Stimulated activated effector memory CD8-positive, alpha-beta T cell treated with anti-CD3 and anti-CD28 coated beads, Interleukin-12 subunit alpha, Interleukin-12 subunit beta, amount 100 ng/mL, for 72 hours (primary cell): Measurements from ENCODE around the gene DPP6.

Experiments used
- ATAC-seq: fragments of 150-1000 bp; cut with Tn5 transposase; 2 replicates; pipeline ENCODE4 v1.10.0; 2021
- DNase-seq, 2 donors: peaks; one replicate each; pipeline ENCODE4 v3.0.0; 2021 to 2022; ENCODE audit warnings: low spot score in 2 of 2
- H3K27ac Mint-ChIP-seq: one replicate; pipeline ENCODE4 v1.8.0; 2022; ENCODE audit warnings: mild to moderate bottlenecking, mixed read lengths
- H3K36me3 Mint-ChIP-seq: one replicate; pipeline ENCODE4 v1.8.0; 2022; ENCODE audit warnings: mild to moderate bottlenecking, mixed read lengths
- H3K4me1 Mint-ChIP-seq: one replicate; pipeline ENCODE4 v1.8.0; 2022; ENCODE audit warnings: mixed read lengths
- H3K4me3 Mint-ChIP-seq: one replicate; pipeline ENCODE4 v1.8.0; 2022; ENCODE audit warnings: mild to moderate bottlenecking, mixed read lengths
- H3K9me3 Mint-ChIP-seq: one replicate; pipeline ENCODE4 v1.8.0; 2022; ENCODE audit warnings: mixed read lengths

Gene DPP6

GRCh38 chr7:154304740-154305700 is 252.8 kb downstream of the DPP6 start:
- Mint-ChIP-seq H3K4me3 (no peak overlapping the region), H3K9me3 (no peaks in the 10 kb centered on the region), H3K27ac (no peak overlapping the region), H3K4me1 (no peaks in the 10 kb centered on the region), H3K36me3 (no peaks in the 10 kb centered on the region)
- ATAC-seq, result no peak
- DNase-seq, result no peak

DNA sequence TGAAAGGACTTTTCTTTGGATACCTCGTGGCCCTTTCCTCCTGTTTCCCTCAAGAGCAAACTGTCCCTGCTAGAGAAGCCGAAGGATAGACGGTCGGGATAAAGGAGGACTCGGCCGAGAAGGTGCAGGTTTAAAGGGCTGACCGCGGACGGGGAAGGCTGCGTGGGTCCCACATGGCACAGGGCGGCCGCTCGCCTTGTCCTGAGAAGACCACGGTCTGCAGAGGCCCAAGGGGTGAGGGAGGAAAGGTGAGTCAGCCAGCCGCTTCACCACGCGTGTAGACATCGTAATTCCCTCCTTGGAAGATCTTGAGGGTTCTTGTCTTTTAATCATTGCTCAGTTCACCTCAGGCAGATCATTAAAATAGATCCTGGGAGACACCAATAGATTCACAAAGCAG is 253.8 kb downstream of the DPP6 start:
- Mint-ChIP-seq H3K9me3 (no peaks in the 10 kb centered on the region), H3K4me3 (no peak overlapping the region), H3K27ac (no peak overlapping the region), H3K36me3 (no peaks in the 10 kb centered on the region), H3K4me1 (no peaks in the 10 kb centered on the region)
- ATAC-seq, result no peak
- no peak for DNase-seq

GRCh38 chr7:154308928-154309327 is 256.7 kb downstream of the DPP6 start:
- no peak for ATAC-seq
- Mint-ChIP-seq H3K36me3 (no peaks in the 10 kb centered on the region), H3K27ac (no peak overlapping the region), H3K4me3 (no peak overlapping the region), H3K9me3 (peaks cover 5% of the 10 kb centered on the region), H3K4me1 (no peaks in the 10 kb centered on the region)
- no peak for DNase-seq

DNA sequence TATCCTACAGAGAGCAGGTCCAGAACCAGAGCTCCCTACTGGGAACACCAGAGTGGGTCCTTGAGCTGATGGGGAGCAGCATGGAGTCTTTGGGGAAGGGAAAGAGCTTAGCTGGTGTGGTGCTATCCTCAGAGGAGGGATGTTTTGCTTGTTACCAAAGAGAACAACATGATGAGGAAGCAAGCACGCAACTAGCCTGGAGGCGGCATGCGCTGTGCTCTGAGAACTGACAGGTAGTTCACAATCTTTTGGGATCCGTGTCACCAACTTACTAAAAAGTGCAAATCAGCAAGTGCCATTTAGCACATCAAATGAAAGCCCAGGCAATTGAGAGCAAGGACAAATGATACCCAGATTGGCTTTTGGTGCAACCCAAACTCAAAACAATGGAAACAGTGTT is 257.9 kb downstream of the DPP6 start:
- no peaks in the 10 kb centered on the region for H3K4me1 Mint-ChIP-seq
- H3K9me3 Mint-ChIP-seq, result peaks cover 5% of the 10 kb centered on the region
- no peak overlapping the region for H3K4me3 Mint-ChIP-seq
- ATAC-seq, result no peak
- no peak overlapping the region for H3K27ac Mint-ChIP-seq
- DNase-seq, result no peak
- no peaks in the 10 kb centered on the region for H3K36me3 Mint-ChIP-seq

GRCh38 chr7:154324196-154324595 is 272.0 kb downstream of the DPP6 start:
- no peak for ATAC-seq

DNA sequence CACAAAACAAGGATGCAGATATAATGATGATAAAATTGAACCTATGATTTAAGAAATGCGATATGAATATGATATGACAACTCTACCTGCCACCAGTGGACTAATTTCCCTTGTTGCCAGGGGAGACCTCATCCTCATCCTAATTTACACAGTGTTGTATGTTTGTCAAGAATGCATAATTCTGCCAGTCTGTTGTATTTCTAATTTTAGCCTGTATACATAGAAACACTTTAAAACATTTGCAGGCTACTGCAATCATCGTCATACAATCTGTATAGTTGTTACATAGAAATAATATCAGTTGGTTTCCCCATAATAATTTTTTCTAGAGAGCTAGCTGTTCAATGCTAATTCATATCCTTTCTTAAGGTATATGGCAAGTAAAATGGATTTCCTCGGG is 274.2 kb downstream of the DPP6 start:
- Mint-ChIP-seq H3K27ac (no peak overlapping the region), H3K4me1 (no peaks in the 10 kb centered on the region)

More at GRCh38 chr7:154324196-154324595, 272.0 kb downstream of the DPP6 start:
- Mint-ChIP-seq H3K9me3 (peaks cover 15% of the 10 kb centered on the region), H3K4me3 (no peak overlapping the region), H3K36me3 (no peaks in the 10 kb centered on the region), H3K4me1 (no peaks in the 10 kb centered on the region), H3K27ac (no peak overlapping the region)
- DNase-seq, result no peak

GRCh38 chr7:154330318-154330717 is 278.1 kb downstream of the DPP6 start:
- Mint-ChIP-seq H3K27ac (no peak overlapping the region), H3K4me1 (no peaks in the 10 kb centered on the region), H3K36me3 (no peaks in the 10 kb centered on the region), H3K4me3 (no peak overlapping the region), H3K9me3 (peaks cover 16% of the 10 kb centered on the region)
- DNase-seq, result no peak
- ATAC-seq, result no peak

More for the DNA sequence above, 274.2 kb downstream of the DPP6 start:
- DNase-seq (no peak), ATAC-seq (no peak)
- no peak overlapping the region for H3K4me3 Mint-ChIP-seq
- H3K36me3 Mint-ChIP-seq, result no peaks in the 10 kb centered on the region
- H3K9me3 Mint-ChIP-seq, result peaks cover 22% of the 10 kb centered on the region

GRCh38 chr7:154332811-154333580 is 280.8 kb downstream of the DPP6 start:
- H3K4me3 Mint-ChIP-seq, result no peak overlapping the region
- ATAC-seq, result no peak
- no peaks in the 10 kb centered on the region for H3K4me1 Mint-ChIP-seq
- H3K36me3 Mint-ChIP-seq, result no peaks in the 10 kb centered on the region
- peaks cover 15% of the 10 kb centered on the region for H3K9me3 Mint-ChIP-seq
- H3K27ac Mint-ChIP-seq, result no peak overlapping the region
- no peak for DNase-seq

- DNase-seq (no peak), ATAC-seq (no peak)
- no peaks in the 10 kb centered on the region for H3K36me3 Mint-ChIP-seq
- H3K9me3 Mint-ChIP-seq, result peaks cover 8% of the 10 kb centered on the region
- H3K27ac Mint-ChIP-seq, result no peak overlapping the region
- H3K4me3 Mint-ChIP-seq, result no peak overlapping the region
- no peaks in the 10 kb centered on the region for H3K4me1 Mint-ChIP-seq
These were observed 284.1 kb downstream of the DPP6 start for GRCh38 chr7:154336295-154336694.

DNA sequence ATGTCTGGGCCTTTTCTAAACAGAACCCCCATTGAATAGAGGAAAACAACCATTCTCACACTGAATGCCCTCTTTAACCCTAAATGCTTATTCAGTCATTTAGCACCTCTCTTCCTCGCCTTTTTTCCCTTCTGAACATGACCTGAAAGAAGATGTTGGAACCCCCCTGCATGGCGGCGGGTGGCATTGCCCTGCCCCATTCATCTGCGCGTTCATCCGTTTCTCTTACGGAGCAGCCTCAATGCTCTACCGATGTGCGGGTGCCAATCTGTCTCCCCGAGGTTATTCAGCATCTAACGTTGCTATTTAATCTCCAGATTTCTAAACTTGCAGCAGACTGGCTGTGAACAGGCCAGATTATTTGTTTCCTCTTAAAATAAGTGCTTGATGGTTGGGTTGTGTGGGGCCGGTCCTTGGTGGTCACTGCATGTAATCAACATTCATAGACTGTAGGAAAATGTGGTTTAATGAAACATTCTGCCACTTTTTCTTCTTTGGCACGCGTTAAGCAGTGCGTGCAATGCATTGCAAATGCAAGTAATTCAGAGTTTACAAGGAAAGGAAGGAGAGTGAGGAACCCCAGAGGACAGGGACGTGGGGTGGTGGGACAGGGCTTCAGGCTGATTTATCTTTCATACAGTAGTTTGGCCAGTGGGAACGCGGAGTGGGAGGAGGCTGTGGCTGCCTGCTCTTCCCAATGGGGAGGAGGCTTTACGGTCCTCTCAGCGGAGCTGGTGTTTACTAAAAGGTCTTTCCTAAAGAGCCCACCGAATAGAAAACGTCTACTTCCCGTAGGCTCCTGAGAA is 286.7 kb downstream of the DPP6 start:
- ATAC-seq, result no peak
- Mint-ChIP-seq H3K9me3 (peaks cover 8% of the 10 kb centered on the region), H3K27ac (no peak overlapping the region), H3K4me3 (no peak overlapping the region), H3K36me3 (no peaks in the 10 kb centered on the region), H3K4me1 (no peaks in the 10 kb centered on the region)
- DNase-seq, result no peak

- no peaks in the 10 kb centered on the region for H3K36me3 Mint-ChIP-seq
- H3K4me1 Mint-ChIP-seq, result no peaks in the 10 kb centered on the region
- DNase-seq (no peak), ATAC-seq (no peak)
- H3K9me3 Mint-ChIP-seq, result peaks cover 8% of the 10 kb centered on the region
- no peak overlapping the region for H3K27ac Mint-ChIP-seq
- H3K4me3 Mint-ChIP-seq, result no peak overlapping the region
These were observed 290.9 kb downstream of the DPP6 start for GRCh38 chr7:154342971-154343633.

DNA sequence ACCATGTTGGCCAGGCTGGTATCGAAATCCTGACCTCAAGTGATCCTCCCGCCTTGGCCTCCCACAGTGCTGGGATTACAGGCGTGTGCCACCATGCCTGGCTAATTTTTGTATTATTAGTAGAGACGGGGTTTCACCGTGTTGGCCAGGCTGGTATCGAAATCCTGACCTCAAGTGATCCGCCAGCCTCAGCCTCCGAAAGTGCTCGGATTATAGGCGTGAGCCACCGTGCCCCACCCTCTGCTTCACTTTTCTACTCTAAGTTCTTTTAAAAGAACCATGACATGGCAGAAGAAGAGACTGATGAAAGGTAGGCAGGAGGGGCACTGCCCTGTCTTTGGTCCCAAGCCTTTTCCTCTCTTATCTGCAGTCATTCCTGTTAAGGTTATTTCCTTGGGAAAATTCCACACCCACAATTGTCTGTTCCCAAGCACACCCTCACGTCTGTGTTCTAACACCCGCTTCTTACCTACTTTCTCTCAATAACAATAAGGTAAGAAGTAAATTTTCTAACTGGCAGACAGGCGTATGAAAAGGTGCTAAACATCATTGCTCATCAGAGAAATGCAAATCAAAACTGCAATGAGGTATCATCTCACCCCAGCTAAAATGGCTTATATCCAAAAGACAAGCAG is 291.7 kb downstream of the DPP6 start:
- H3K9me3 Mint-ChIP-seq, result peaks cover 7% of the 10 kb centered on the region
- no peaks in the 10 kb centered on the region for H3K4me1 Mint-ChIP-seq
- no peak for DNase-seq
- no peak for ATAC-seq
- no peak overlapping the region for H3K27ac Mint-ChIP-seq
- no peaks in the 10 kb centered on the region for H3K36me3 Mint-ChIP-seq
- H3K4me3 Mint-ChIP-seq, result no peak overlapping the region

DNA sequence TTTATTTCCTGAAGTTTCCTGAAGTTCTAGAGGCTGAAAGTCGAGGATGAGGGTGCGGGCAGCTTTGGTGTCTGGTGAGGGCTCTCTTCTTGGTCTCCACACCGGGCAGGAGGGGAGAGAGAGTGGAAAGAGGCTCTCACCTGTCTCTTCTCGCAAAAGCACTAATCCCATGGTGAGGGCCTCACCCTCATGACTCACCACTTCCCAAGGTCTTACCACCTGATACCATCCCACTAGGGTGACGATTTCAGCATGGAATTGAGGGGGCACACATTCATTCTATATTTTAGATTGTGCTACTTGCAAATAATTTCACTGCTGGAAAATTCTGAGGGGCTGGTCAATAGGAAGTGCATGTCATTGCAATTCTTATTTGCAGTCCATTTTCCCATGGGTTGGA is 292.9 kb downstream of the DPP6 start:
- H3K9me3 Mint-ChIP-seq, result peaks cover 7% of the 10 kb centered on the region
- ATAC-seq, result no peak
- H3K36me3 Mint-ChIP-seq, result no peaks in the 10 kb centered on the region
- H3K27ac Mint-ChIP-seq, result no peak overlapping the region
- no peak overlapping the region for H3K4me3 Mint-ChIP-seq
- no peak for DNase-seq
- no peaks in the 10 kb centered on the region for H3K4me1 Mint-ChIP-seq

DNA sequence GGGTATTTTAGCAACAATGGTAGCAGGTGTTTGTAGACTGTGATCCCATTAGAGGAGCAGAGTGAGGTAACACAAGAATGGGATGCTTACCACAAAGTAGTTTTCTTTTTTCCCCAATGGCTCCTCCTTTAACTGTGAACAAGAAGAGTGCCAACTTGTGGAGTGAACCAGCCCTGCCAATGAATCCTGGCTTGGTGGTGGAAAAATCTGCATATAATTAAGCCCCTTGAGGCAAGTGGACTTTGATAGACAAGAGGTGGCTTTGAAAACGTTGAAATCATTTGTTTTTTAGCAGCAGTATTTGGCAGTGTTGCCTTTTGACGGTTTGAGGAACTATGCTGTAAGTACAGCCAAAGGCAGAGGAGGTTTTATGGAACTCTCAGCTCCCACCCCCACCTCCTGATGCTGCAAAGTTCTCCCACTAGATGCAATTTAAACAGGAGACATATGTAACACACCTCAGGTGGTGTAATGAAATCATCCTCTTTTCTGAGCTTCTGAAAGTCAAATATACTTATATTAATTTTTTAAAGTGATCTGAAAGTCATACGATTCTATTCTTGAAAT is 295.6 kb downstream of the DPP6 start:
- no peak overlapping the region for H3K4me3 Mint-ChIP-seq

More for the DNA sequence above, 295.6 kb downstream of the DPP6 start:
- Mint-ChIP-seq H3K36me3 (no peaks in the 10 kb centered on the region), H3K27ac (no peak overlapping the region), H3K9me3 (peaks cover 10% of the 10 kb centered on the region), H3K4me1 (no peaks in the 10 kb centered on the region)
- DNase-seq (no peak), ATAC-seq (no peak)
